SK-N-SH treated with all-trans-retinoic acid at 6 μM for 48 hours (cell line): Measurements from ENCODE around the gene SIRT6.

Source experiments
- ATAC-seq: fragments of 200-7000 bp; cut with Tn5 transposase; 3 replicates; pipeline ENCODE4 v1.9.1; 2020; ENCODE audit warnings: mild to moderate bottlenecking, moderate library complexity
- ARNTL ChIP-seq: fragments of 450-650 bp; formaldehyde crosslinking; IDR thresholded peaks from 2 replicates; pipeline ENCODE4 v1.5.0; 2020; ENCODE audit warnings: low read depth, mild to moderate bottlenecking, moderate library complexity, borderline replicate concordance
- BACH2 ChIP-seq: fragments of 250-450 bp; sonication (Bioruptor Pico); IDR thresholded peaks from 2 replicates; pipeline ENCODE4 v1.9.0; 2021; ENCODE audit warnings: mild to moderate bottlenecking, borderline replicate concordance
- CREB5 ChIP-seq: fragments of 250-450 bp; sonication (Bioruptor Pico); IDR thresholded peaks from 2 replicates; pipeline ENCODE4 v1.5.1; 2020; ENCODE audit warnings: low read depth, mild to moderate bottlenecking, moderate library complexity
- CSDC2 ChIP-seq: fragments of 250-450 bp; sonication (Bioruptor Pico); IDR thresholded peaks from 2 replicates; pipeline ENCODE4 v1.5.0; 2020; ENCODE audit warnings: mild to moderate bottlenecking, moderate library complexity
- CSRNP3 ChIP-seq: fragments of 250-450 bp; sonication (Bioruptor Pico); IDR thresholded peaks from 2 replicates; pipeline ENCODE4 v1.5.1; 2021; ENCODE audit warnings: mild to moderate bottlenecking, moderate library complexity
- GLIS3 ChIP-seq: fragments of 250-450 bp; sonication (Bioruptor Pico); IDR thresholded peaks from 2 replicates; pipeline ENCODE4 v1.5.0; 2020; ENCODE audit warnings: mild to moderate bottlenecking, moderate library complexity
- ISL1 ChIP-seq: fragments of 250-450 bp; sonication (Bioruptor Pico); IDR thresholded peaks from 2 replicates; pipeline ENCODE4 v2.1.2; 2022; ENCODE audit warnings: mild to moderate bottlenecking, moderate library complexity
- OSR1 ChIP-seq: fragments of 250-450 bp; sonication (Bioruptor Pico); IDR thresholded peaks from 2 replicates; pipeline ENCODE4 v1.8.0; 2022; ENCODE audit warnings: moderate library complexity, mild to moderate bottlenecking, inconsistent platforms
- PATZ1 ChIP-seq: fragments of 250-450 bp; sonication (Bioruptor Pico); IDR thresholded peaks from 2 replicates; pipeline ENCODE4 v1.8.0; 2020; ENCODE audit warnings: mild to moderate bottlenecking, moderate library complexity, borderline replicate concordance
- POU6F1 ChIP-seq: fragments of 250-450 bp; sonication (Bioruptor Pico); IDR thresholded peaks from 2 replicates; pipeline ENCODE4 v1.8.0; 2021; ENCODE audit warnings: low read depth, mild to moderate bottlenecking, moderate library complexity, borderline replicate concordance
- PPARA ChIP-seq: fragments of 250-450 bp; sonication (Bioruptor Pico); IDR thresholded peaks from 2 replicates; pipeline ENCODE4 v1.5.0; 2020; ENCODE audit warnings: mild to moderate bottlenecking, borderline replicate concordance
- RARB ChIP-seq: fragments of 250-450 bp; sonication (Bioruptor Pico); IDR thresholded peaks from 2 replicates; pipeline ENCODE4 v1.8.0; 2021; ENCODE audit warnings: mild to moderate bottlenecking, moderate library complexity
- SNAI2 ChIP-seq: fragments of 250-450 bp; sonication (Bioruptor Pico); IDR thresholded peaks from 2 replicates; pipeline ENCODE4 v1.5.0; 2020; ENCODE audit warnings: mild to moderate bottlenecking, moderate library complexity
- TCF4 ChIP-seq: fragments of 250-450 bp; sonication (Bioruptor Pico); IDR thresholded peaks from 2 replicates; pipeline ENCODE4 v1.8.0; 2021; ENCODE audit warnings: mild to moderate bottlenecking, moderate library complexity, borderline replicate concordance
- TOX ChIP-seq: fragments of 250-450 bp; sonication (Bioruptor Pico); IDR thresholded peaks from 2 replicates; pipeline ENCODE4 v1.8.0; 2021; ENCODE audit warnings: mild to moderate bottlenecking, moderate library complexity, borderline replicate concordance
- TSHZ2 ChIP-seq: fragments of 250-450 bp; sonication (Bioruptor Pico); IDR thresholded peaks from 2 replicates; pipeline ENCODE4 v1.5.0; 2020; ENCODE audit warnings: mild to moderate bottlenecking, moderate library complexity
- ZFP3 ChIP-seq: fragments of 250-450 bp; sonication (Bioruptor Pico); IDR thresholded peaks from 2 replicates; pipeline ENCODE4 v1.5.0; 2020; ENCODE audit warnings: mild to moderate bottlenecking, moderate library complexity
- ZFP30 ChIP-seq: fragments of 450-650 bp; formaldehyde crosslinking; IDR thresholded peaks from 2 replicates; pipeline ENCODE4 v1.5.0; 2022; ENCODE audit warnings: mild to moderate bottlenecking, moderate library complexity
- ZNF565 ChIP-seq: fragments of 450-650 bp; formaldehyde crosslinking; conservative IDR thresholded peaks from 2 replicates; pipeline ENCODE4 v1.5.0; 2020; ENCODE audit warnings: low read depth, mild to moderate bottlenecking, moderate library complexity
- ZNF70 ChIP-seq: fragments of 450-650 bp; formaldehyde crosslinking; IDR thresholded peaks from 2 replicates; pipeline ENCODE4 v1.5.0; 2020; ENCODE audit warnings: mild to moderate bottlenecking, moderate library complexity
- ZNF8 ChIP-seq: fragments of 450-650 bp; formaldehyde crosslinking; IDR thresholded peaks from 2 replicates; pipeline ENCODE4 v1.5.0; 2020; ENCODE audit warnings: mild to moderate bottlenecking, moderate library complexity

Gene SIRT6

GRCh38 chr19:4172861-4173473 lies 9.4 kb downstream of the SIRT6 start:
- ATAC-seq = peak; percentile 92
- TF ChIP-seq POU6F1 (CRISPR knock-in tag) (no peak), PATZ1 (CRISPR knock-in tag) (no peak), ZFP3 (CRISPR knock-in tag) (no peak), TCF4 (CRISPR knock-in tag) (no peak), ZNF565 (CRISPR knock-in tag) (no peak), TOX (CRISPR knock-in tag) (no peak), CSRNP3 (CRISPR knock-in tag) (no peak), OSR1 (no peak), GLIS3 (CRISPR knock-in tag) (no peak), ZNF70 (CRISPR knock-in tag) (no peak), BACH2 (no peak), ZFP30 (CRISPR knock-in tag) (no peak), ISL1 (CRISPR knock-in tag) (no peak), TSHZ2 (CRISPR knock-in tag) (no peak), SNAI2 (CRISPR knock-in tag) (no peak), RARB (CRISPR knock-in tag) (no peak), PPARA (CRISPR knock-in tag) (no peak), ARNTL (no peak), CREB5 (CRISPR knock-in tag) (no peak), ZNF8 (CRISPR knock-in tag) (no peak)

- no peak for ATAC-seq
- TF ChIP-seq TOX (CRISPR knock-in tag) (no peak), TCF4 (CRISPR knock-in tag) (no peak), ZNF8 (CRISPR knock-in tag) (no peak), CREB5 (CRISPR knock-in tag) (no peak), CSRNP3 (CRISPR knock-in tag) (no peak), ZNF70 (CRISPR knock-in tag) (no peak), GLIS3 (CRISPR knock-in tag) (no peak), CSDC2 (CRISPR knock-in tag) (no peak), ZFP3 (CRISPR knock-in tag) (no peak), POU6F1 (CRISPR knock-in tag) (no peak), TSHZ2 (CRISPR knock-in tag) (no peak)
Measured at GRCh38 chr19:4171676-4172075, 10.7 kb downstream of the SIRT6 start.
